GM21737 (cell line): ENCODE results near the gene USP33.
"Not testable (repeated sequence)": the region's sequence is repeated elsewhere in the genome, so short reads cannot be mapped to it uniquely, and the experiment has no call there.

Source experiments
- ATAC-seq: cut with Tn5 transposase; IDR thresholded peaks from one replicate; pipeline ENCODE4 v1.9.1; 2021; ENCODE audit warnings: mild to moderate bottlenecking, moderate library complexity; ENCODE audit not compliant: unreplicated experiment

The USP33 gene

GRCh38 chr1:77673030-77673429 lies 86.6 kb downstream of the USP33 start:
- no peak for ATAC-seq

DNA sequence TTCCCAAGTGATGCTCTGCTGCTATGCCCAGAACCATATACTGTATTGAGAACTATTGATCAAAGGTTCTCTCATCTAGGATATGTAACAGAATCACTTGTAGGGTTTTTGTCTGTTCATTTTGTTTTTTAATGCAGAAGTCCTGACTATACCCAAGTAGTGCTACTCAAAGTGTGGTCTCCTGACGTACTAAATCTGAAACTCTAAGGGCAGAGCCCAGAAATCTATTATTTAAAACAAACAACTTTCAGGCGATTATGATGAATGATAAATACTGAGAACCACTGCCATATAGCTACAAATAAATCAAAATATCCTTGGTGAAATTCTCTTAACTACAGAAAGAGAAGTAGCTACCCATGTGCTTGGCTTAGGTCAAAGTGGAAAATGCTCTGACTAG lies 87.3 kb downstream of the USP33 start:
- ATAC-seq = no peak

- ATAC-seq = no peak
Measured at GRCh38 chr1:77671836-77672235, 87.8 kb downstream of the USP33 start.

DNA sequence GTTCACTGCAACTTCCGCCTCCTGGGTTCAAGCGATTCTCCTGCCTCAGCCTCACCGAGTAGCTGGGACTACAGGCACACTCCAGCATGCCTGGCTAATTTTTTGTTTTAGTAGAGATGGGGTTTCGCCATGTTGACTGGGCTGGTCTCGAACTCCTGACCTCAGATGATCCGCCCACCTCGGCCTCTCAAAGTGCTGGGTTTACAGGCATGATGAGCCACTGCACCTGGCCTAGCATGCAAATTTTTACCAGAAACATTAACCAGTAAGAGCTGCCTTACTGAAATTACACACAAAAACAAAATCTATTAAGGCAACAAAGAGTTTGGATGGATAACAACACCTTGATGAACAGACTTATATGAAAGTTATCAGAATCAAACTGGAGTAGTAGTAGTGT lies 89.3 kb downstream of the USP33 start:
- no peak for ATAC-seq

DNA sequence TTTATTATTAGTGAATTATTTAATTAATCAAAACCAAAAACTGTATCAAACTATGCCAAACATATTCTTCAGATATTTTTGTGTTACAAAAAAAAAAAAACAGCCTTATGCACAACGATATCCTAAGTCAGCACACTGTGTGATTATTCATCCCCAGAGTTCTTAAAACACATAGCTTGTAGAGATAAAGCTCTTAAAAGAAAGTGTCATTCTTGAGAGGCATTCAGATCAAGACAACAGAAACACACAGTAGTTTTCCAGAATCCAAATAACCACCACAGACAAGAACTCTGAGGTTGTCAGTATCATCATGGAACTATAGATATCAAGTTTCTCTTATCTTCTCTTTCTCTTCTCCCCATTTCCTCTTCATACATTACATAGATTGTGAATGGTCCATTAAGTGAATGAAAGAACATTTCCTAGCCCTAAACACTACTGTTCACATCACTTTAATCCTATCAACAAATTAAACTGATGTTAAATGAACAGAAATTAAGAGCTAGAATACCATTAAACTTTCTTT lies 90.7 kb downstream of the USP33 start:
- no peak for ATAC-seq

DNA sequence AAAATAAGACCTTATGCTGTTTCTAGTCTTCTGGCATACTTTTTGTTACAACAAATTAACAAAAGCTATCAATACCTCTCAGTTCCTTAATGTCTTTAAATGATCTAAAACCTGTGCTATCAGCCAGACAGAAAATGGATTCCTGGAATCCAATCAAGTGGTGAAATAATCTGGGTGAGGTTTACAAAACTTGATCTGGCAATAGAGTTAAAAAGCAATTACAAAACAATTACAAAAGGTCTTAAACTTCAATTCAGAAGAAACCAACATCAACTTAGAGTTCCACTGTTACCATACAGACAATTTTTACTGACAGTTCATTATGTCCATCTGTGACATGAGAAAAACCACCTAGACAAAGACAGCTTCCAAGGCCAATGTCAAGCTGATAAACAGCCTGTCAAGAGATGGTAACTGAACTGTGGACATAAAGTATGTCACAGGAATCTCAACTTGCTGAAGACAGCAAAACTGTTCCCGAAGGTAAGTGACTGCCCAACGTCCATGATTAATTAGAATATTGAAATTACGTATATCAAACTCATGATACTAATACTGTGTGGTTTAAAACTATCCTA lies 94.6 kb downstream of the USP33 start:
- ATAC-seq = no peak

- no peak for ATAC-seq
Measured at GRCh38 chr1:77661696-77662095, 98.0 kb downstream of the USP33 start.

GRCh38 chr1:77659879-77660593 lies 99.6 kb downstream of the USP33 start:
- ATAC-seq = no peak

GRCh38 chr1:77658271-77658670 lies 101.4 kb downstream of the USP33 start:
- no peak for ATAC-seq

- ATAC-seq = no peak
Measured at GRCh38 chr1:77655431-77655974, 104.1 kb downstream of the USP33 start.

DNA sequence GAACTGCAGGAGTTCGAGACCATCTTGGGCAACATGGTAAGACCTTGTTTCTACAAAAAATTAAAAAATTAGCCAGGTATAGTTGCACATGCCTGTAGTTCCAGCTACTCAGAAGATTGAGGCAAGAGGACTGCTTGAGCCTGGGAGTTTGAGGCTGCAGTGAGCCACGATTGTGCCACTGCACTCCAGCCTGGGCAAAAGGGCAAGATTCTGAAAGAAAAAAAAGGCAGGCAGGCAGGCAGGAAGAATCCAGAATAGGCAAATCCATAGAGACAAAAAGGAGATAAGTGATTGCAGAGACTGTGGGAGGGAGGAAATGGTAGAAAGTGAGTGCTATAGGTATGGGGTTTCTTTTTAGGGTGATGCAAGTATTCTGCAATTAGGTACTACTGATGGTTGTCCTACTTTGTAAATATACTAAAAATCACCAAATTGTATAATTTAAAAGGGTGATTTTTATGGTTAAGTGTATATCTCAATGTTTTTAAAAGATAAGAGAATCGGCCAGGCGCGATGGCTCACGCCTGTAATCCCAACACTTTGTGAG lies 106.6 kb downstream of the USP33 start:
- no peak for ATAC-seq

DNA sequence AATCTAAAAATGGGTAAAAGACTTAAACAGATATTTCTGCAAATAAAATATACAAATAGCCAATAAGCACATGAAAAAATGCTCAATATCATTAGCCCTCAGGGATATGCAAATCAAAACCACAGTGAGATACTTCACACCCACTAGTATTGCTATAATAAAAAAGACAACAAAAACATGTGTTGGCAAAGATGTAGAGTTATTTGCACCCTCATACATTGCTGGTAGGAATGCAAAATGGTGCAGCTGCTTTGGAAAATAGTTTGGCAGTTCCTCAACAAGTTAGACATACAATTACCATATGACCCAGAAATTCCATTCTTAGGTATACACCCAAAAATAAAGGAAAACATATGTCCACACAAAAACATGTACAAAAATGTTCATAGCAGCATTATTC lies 107.4 kb downstream of the USP33 start:
- no peak for ATAC-seq

DNA sequence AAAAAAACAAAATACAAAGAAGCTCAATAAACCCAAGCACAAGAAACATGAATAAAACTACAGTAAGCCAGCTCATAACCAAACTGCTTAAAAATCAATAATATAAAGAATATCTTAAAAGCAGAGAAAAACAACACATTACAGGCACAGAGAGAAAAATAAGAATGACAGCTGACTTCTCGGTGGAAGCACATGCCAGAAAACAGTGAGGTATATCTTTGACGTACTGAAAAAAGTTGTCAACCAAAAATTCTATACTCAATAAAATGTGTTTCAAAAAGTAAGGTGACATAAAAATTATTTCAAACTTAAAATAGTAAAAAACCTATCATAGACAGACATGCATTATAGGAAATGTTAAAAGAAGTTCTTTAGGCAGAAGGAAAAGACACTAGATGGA lies 110.5 kb downstream of the USP33 start:
- no peak for ATAC-seq

- not testable (repeated sequence) for ATAC-seq
Measured at GRCh38 chr1:77646224-77646623, 113.4 kb downstream of the USP33 start.
